ENCODE measurements around the gene SOCS1. TPM values are rescaled to one million over a fixed set of nuclear protein-coding genes. Genes with fewer than 3 reads are reported as not detected.

Gene SOCS1
- total RNA-seq, 1 donor from 2014 or later = 1.6 TPM

DNA sequence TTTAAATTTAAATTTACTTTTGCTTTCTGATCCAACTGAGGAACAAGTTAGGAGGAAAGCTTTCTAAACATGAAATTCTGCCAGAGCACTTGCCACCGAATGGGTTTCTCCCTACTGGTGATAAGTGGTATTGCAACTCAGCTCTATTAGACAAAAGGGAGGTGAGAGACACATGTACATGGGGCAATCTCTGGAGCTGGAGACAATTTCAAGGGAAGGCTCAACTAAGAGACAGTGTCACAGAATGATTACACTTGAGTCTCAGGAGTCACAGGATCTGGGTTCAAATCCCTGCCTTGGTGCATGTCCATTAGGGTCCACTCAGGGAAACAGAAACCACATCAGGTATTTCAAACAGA, 37.4 kb downstream of the SOCS1 start:
- Histone ChIP-seq H3F3A (ENCODE audit: low read depth) (no peaks in the 10 kb centered on the region), H3K9me3 (ENCODE audit: low read depth) (peaks cover 6% of the 10 kb centered on the region), H3K79me2 (ENCODE audit: low read depth) (no peaks in the 10 kb centered on the region), H3K4me1 (no peaks in the 10 kb centered on the region), H3K36me3 (no peaks in the 10 kb centered on the region), H4K20me1 (ENCODE audit: low read depth) (no peaks in the 10 kb centered on the region), H3K4me3 (no peak overlapping the region), H3K27ac (no peak overlapping the region), H3K27me3 (no peaks in the 10 kb centered on the region), H3K4me2 (no peak overlapping the region), H2AFZ (replicated peaks) (no peak overlapping the region), H3K9ac (no peak overlapping the region)
- peaks cover 11% of the 10 kb centered on the region for H3K9me3 Mint-ChIP-seq
- DNase-seq (ENCODE audit: low spot score) = no peak
- H3K27me3 Mint-ChIP-seq (ENCODE audit: insufficient read depth, low read depth) = peaks cover 13% of the 10 kb centered on the region
- H3K36me3 Mint-ChIP-seq = no peaks in the 10 kb centered on the region
- H3K27ac Mint-ChIP-seq = no peak overlapping the region
- H3K4me3 Mint-ChIP-seq = no peak overlapping the region
- no peaks in the 10 kb centered on the region for H3K4me1 Mint-ChIP-seq
- TF ChIP-seq, protein P1, sequence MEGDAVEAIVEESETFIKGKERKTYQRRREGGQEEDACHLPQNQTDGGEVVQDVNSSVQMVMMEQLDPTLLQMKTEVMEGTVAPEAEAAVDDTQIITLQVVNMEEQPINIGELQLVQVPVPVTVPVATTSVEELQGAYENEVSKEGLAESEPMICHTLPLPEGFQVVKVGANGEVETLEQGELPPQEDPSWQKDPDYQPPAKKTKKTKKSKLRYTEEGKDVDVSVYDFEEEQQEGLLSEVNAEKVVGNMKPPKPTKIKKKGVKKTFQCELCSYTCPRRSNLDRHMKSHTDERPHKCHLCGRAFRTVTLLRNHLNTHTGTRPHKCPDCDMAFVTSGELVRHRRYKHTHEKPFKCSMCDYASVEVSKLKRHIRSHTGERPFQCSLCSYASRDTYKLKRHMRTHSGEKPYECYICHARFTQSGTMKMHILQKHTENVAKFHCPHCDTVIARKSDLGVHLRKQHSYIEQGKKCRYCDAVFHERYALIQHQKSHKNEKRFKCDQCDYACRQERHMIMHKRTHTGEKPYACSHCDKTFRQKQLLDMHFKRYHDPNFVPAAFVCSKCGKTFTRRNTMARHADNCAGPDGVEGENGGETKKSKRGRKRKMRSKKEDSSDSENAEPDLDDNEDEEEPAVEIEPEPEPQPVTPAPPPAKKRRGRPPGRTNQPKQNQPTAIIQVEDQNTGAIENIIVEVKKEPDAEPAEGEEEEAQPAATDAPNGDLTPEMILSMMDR (IDR thresholded peaks at IDR 0.05) = peak; percentile 52
- no peak for TF ChIP-seq EZH2 (IDR thresholded peaks at IDR 0.05)
- no peak for TF ChIP-seq EZH2phosphoT487 (IDR thresholded peaks at IDR 0.05)

DNA sequence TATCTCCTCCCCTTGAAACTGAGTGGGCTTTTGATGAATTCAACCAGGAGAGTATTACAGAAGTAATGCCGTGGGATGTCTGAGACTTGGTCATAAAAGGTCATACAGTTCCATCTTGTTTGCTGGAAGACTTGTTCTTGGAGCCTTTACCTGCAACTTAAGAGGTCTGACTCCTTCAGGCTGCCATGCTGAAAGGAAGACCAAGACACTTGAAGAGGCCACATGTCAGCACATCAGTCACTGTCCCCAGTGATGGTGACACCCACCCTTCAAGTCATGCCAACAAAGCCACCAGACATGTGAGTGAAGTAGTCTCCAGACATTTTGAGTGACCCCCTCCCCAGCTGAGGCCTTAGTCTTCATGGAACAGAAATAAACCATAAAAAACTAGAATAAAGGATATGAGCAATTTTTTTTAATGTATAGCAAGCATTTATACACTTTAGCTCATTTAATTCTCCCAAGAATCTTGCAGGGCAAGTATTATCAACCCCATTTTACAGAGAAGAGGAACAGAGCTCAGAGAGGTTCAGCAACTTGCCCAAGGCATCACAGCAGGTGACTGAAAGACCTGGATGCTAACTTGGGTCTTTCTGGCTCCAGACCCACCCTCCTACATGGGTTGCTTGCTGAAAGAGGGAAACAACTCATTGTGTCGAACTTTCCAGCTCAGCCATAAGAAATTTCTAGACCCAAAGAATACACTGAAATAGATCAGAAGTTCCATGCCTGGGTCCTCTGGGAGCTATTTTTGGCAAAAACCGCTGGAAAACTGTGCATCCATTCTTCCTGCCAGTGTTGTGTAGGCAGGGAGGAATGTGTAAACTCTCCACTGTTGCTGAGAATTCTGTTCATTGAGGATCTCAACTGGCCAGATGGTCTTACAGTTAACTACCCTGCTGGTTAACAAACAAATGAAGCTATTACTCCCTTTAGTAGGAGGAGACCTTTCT, 38.1 kb downstream of the SOCS1 start:
- Mint-ChIP-seq H3K9me3 (peaks cover 11% of the 10 kb centered on the region), H3K36me3 (no peaks in the 10 kb centered on the region), H3K4me1 (no peaks in the 10 kb centered on the region), H3K27ac (no peak overlapping the region), H3K27me3 (ENCODE audit: insufficient read depth, low read depth) (peaks cover 11% of the 10 kb centered on the region), H3K4me3 (no peak overlapping the region)
- Histone ChIP-seq H3K4me3 (no peak overlapping the region), H3K4me2 (no peak overlapping the region), H2AFZ (replicated peaks) (no peak overlapping the region), H3F3A (ENCODE audit: low read depth) (no peaks in the 10 kb centered on the region), H3K9ac (no peak overlapping the region), H3K4me1 (no peaks in the 10 kb centered on the region), H3K36me3 (no peaks in the 10 kb centered on the region), H3K79me2 (ENCODE audit: low read depth) (no peaks in the 10 kb centered on the region), H4K20me1 (ENCODE audit: low read depth) (no peaks in the 10 kb centered on the region), H3K27me3 (no peaks in the 10 kb centered on the region), H3K27ac (no peak overlapping the region), H3K9me3 (ENCODE audit: low read depth) (peaks cover 6% of the 10 kb centered on the region)
- TF ChIP-seq, protein P1 (IDR thresholded peaks at IDR 0.05) = no peak
- no peak for TF ChIP-seq EZH2 (IDR thresholded peaks at IDR 0.05)
- no peak for TF ChIP-seq EZH2phosphoT487 (IDR thresholded peaks at IDR 0.05)
- DNase-seq (ENCODE audit: low spot score) = no peak

DNA sequence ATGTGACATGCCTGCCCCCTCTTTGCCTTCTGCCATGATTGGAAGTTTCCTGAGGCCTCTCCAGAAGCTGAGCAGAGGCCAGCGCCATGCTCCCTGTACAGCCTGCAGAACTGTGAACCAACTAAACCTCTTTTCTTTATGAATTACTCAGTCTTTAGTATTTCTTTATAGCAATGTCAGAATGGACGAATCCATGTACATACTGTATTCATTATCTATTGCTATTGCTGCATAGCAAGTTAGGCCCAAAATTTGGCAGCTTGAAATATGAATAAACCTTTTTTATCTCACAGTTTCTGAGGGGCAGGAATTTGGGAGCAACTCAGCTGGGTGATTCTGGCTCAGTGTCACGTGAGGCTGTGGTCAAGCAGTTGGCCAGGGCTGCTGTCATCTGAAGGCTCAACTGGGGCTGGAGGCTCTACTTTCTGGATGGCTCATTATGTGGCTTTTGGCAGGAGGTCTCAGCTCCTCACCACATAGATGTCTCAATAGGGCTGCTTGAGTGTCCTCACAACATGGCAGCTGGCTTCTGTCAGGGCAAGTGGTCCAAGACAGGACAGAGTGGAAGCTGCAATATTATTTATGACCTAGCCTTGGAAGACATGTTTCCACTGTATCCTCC, 40.0 kb downstream of the SOCS1 start:
- Histone ChIP-seq H4K20me1 (ENCODE audit: low read depth) (no peaks in the 10 kb centered on the region), H3K9me3 (ENCODE audit: low read depth) (peaks cover 6% of the 10 kb centered on the region), H3K27me3 (no peaks in the 10 kb centered on the region), H3K27ac (no peak overlapping the region), H3F3A (ENCODE audit: low read depth) (no peaks in the 10 kb centered on the region), H3K9ac (no peak overlapping the region), H3K36me3 (no peaks in the 10 kb centered on the region), H3K79me2 (ENCODE audit: low read depth) (no peaks in the 10 kb centered on the region), H3K4me3 (no peak overlapping the region), H2AFZ (replicated peaks) (no peak overlapping the region), H3K4me2 (no peak overlapping the region), H3K4me1 (no peaks in the 10 kb centered on the region)
- no peak overlapping the region for H3K4me3 Mint-ChIP-seq
- no peaks in the 10 kb centered on the region for H3K36me3 Mint-ChIP-seq
- no peak for DNase-seq (ENCODE audit: low spot score)
- TF ChIP-seq EZH2phosphoT487 (IDR thresholded peaks at IDR 0.05) (no peak), EZH2 (IDR thresholded peaks at IDR 0.05) (no peak)
- TF ChIP-seq, protein P1 (IDR thresholded peaks at IDR 0.05) = no peak
- peaks cover 9% of the 10 kb centered on the region for H3K27me3 Mint-ChIP-seq (ENCODE audit: insufficient read depth, low read depth)
- peaks cover 3% of the 10 kb centered on the region for H3K4me1 Mint-ChIP-seq
- H3K9me3 Mint-ChIP-seq = peaks cover 11% of the 10 kb centered on the region
- no peak overlapping the region for H3K27ac Mint-ChIP-seq

Measured in neural progenitor cell (in vitro differentiated cells).